Spleen (tissue), 7 donors: Measurements from ENCODE around the gene ZSWIM8.

Experiments
- CTCF ChIP-seq, 11 experiments: fragments of 200-600 bp in 7 of 11; fragments of 450-650 bp in 4 of 11; sonication (generic) in 4 of 11; IDR thresholded peaks in 8 of 11; conservative IDR thresholded peaks in 3 of 11; 1 replicate in 7 of 11; 2 replicates in 4 of 11; pipeline versions ENCODE4 v1.4.0 to v1.8.0; 2016 to 2021; ENCODE audit warnings: antibody characterized with exemption in 11 of 11, inconsistent platforms in 4 of 11, mild to moderate bottlenecking in 1 of 11
- POLR2A ChIP-seq, 3 donors: fragments of 450-650 bp; IDR thresholded peaks; one replicate each; pipeline ENCODE4 v1.5.1; 2017; ENCODE audit warnings: antibody characterized with exemption in 3 of 3, mild to moderate bottlenecking in 1 of 3
- POLR2AphosphoS5 ChIP-seq, 3 donors: sonication (generic); formaldehyde crosslinking; IDR thresholded peaks; one replicate each; pipeline ENCODE4 v1.5.1; 2017; ENCODE audit warnings: antibody characterized with exemption in 3 of 3
- donor health status: DM: no; HTN: no; CAD: no; lungs with moderate emphysema.
- donor health status: DM: no; HTN: no; CAD: no.
- donor health status: DM: no; HTN: no; CAD: no.

DNA sequence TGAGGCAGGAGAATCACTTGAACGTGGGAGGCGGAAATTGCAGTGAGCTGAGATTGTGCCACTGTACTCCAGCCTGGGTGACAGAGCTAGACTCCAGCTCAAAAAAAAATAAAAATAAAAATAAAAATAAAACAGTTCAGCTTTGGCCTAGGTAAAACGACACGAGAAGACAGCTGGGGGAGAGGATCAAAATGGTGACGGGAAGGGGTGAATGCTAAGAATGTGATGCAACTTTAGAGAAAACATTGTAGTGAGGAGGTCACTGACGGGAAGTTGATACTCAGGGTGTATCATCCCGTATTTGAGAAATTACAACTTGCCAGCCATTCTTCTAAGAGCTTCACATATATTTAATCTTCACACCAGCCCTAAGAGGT is 24.9 kb downstream of the ZSWIM8 start:
- TF ChIP-seq POLR2A (IDR thresholded peaks at IDR 0.05), result no peak
- no peak for TF ChIP-seq CTCF (IDR thresholded peaks at IDR 0.05 in 8 of 11, conservative IDR thresholded peaks at IDR 0.05 in 3 of 11)
- TF ChIP-seq POLR2AphosphoS5 (IDR thresholded peaks at IDR 0.05), result no peak
